ENCODE data around the gene DMBX1. TPM values are rescaled to one million over a fixed set of nuclear protein-coding genes. Genes with fewer than 3 reads are reported as not detected.

Gene DMBX1
- polyA plus RNA-seq, 1 of the 3 experiments (the other 2 are of a cell fraction): not detected

DNA sequence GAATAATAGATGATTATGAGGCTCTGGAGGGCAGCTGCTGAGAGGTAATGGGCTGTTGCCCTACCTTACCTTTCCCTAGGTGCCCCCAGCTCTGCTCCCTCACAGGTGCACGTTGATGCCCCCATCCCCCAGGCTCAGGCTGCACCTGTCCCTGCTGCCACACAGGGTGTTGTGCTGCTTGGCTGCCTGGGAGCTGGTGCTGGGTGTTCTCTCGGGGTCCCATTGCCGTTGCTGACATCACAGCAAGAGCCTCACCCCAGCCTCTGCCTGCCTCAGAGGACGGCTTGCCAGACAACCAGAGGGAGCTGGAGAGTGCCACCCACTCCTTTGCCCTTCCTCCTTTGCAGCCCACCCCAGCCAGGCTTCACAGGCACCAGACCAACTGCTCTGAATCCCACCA is 31.4 kb upstream of the DMBX1 start:
- Histone ChIP-seq H3K4me3 (ENCODE audit: low read depth in 2 of 2, low read length in 1 of 2) (no peak overlapping the region), H3K9me3 (no peaks in the 10 kb centered on the region), H3K4me1 (ENCODE audit: control insufficient read depth in 1 of 2, insufficient read depth in 2 of 2, low read depth in 1 of 2, low read length in 1 of 2) (peaks cover 0 to 8% of the 10 kb centered on the region in 2 experiments; a peak in 1 of 4 replicates), H3K9me2 (no peaks in the 10 kb centered on the region), H3K79me2 (ENCODE audit: insufficient read depth) (no peaks in the 10 kb centered on the region), H4K20me1 (ENCODE audit: insufficient read depth) (no peaks in the 10 kb centered on the region), H2AFZ (ENCODE audit: low read depth) (no peak overlapping the region), H3K27me3 (ENCODE audit: insufficient read depth) (no peaks in the 10 kb centered on the region), H3K4me2 (no peak overlapping the region), H3K9ac (no peak overlapping the region), H3K36me3 (replicated peaks in 1 of 2; ENCODE audit: control insufficient read depth in 1 of 2, insufficient read depth in 2 of 2, low read length in 1 of 2) (no peaks in the 10 kb centered on the region), H3K27ac (ENCODE audit: low read depth in 2 of 2, low read length in 1 of 2) (no peak overlapping the region), H3F3A (replicated peaks; ENCODE audit: insufficient read depth) (no peaks in the 10 kb centered on the region)
- TF ChIP-seq RCOR1 (IDR thresholded peaks at IDR 0.05; ENCODE audit: low read length): no peak
- TF ChIP-seq GABPA (IDR thresholded peaks at IDR 0.05; ENCODE audit: low read depth): no peak
- no peak for TF ChIP-seq GATA2 (CRISPR knock-in tag; IDR thresholded peaks at IDR 0.05)
- TF ChIP-seq FOXM1 (IDR thresholded peaks at IDR 0.05; ENCODE audit: low read depth): no peak
- TF ChIP-seq MEF2A (IDR thresholded peaks at IDR 0.05; ENCODE audit: borderline replicate concordance, low read depth): no peak
- no peak for TF ChIP-seq YY1 (IDR thresholded peaks at IDR 0.05; ENCODE audit: low read depth)
- TF ChIP-seq CHD2 (IDR thresholded peaks at IDR 0.05; ENCODE audit: low read length, partially characterized antibody): no peak
- POLR2A ChIA-PET: no interaction called here
- CTCF ChIA-PET: interaction anchor here (1.2 to 10.6 kb wide), 8 partner anchors 9 to 90 kb away, joined by 3 to 99 read pairs (median 8); a partner anchor contains a TSS
- WGBS (ENCODE audit: low lambda C conversion rate): 34% methylated on average over 3 of the region's 4 CpGs
- DNase-seq: no peak

DNA sequence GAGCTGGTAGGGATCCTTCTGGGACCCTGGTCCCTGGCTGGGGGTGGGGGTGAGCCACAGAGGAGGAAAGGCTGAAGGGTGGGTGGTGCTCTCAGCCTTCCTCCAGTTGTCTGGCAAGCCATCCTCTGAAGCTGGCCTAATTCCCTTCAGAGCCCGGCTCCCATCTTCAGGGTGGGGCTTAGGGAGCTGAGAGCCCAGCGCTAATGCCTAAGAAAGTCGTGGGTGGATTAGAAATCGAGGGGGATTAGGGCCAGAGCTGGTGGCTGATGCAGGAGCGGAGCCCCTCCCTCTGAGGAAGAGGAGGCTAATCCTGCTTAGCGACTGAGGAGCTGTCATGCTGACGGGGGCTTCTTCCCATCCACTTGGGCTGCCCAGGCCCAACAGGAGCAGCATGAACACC is 30.8 kb upstream of the DMBX1 start:
- POLR2A ChIA-PET: no interaction called here
- no peak for TF ChIP-seq TAF1 (IDR thresholded peaks at IDR 0.05; ENCODE audit: borderline replicate concordance, low read depth, low read length)
- no peak for TF ChIP-seq GATA2 (CRISPR knock-in tag; IDR thresholded peaks at IDR 0.05)
- TF ChIP-seq, protein P1, sequence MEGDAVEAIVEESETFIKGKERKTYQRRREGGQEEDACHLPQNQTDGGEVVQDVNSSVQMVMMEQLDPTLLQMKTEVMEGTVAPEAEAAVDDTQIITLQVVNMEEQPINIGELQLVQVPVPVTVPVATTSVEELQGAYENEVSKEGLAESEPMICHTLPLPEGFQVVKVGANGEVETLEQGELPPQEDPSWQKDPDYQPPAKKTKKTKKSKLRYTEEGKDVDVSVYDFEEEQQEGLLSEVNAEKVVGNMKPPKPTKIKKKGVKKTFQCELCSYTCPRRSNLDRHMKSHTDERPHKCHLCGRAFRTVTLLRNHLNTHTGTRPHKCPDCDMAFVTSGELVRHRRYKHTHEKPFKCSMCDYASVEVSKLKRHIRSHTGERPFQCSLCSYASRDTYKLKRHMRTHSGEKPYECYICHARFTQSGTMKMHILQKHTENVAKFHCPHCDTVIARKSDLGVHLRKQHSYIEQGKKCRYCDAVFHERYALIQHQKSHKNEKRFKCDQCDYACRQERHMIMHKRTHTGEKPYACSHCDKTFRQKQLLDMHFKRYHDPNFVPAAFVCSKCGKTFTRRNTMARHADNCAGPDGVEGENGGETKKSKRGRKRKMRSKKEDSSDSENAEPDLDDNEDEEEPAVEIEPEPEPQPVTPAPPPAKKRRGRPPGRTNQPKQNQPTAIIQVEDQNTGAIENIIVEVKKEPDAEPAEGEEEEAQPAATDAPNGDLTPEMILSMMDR (IDR thresholded peaks at IDR 0.05): no peak
- TF ChIP-seq FOXJ3 (CRISPR knock-in tag; IDR thresholded peaks at IDR 0.05): no peak
- TF ChIP-seq EZH2phosphoT487 (IDR thresholded peaks at IDR 0.05; ENCODE audit: borderline replicate concordance, low read depth): no peak
- TF ChIP-seq, protein P2, sequence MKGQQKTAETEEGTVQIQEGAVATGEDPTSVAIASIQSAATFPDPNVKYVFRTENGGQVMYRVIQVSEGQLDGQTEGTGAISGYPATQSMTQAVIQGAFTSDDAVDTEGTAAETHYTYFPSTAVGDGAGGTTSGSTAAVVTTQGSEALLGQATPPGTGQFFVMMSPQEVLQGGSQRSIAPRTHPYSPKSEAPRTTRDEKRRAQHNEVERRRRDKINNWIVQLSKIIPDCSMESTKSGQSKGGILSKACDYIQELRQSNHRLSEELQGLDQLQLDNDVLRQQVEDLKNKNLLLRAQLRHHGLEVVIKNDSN (IDR thresholded peaks at IDR 0.05; ENCODE audit: borderline replicate concordance, low read depth): no peak
- no peak for TF ChIP-seq RCOR1 (IDR thresholded peaks at IDR 0.05; ENCODE audit: low read length)
- no peak for TF ChIP-seq MEF2A (IDR thresholded peaks at IDR 0.05; ENCODE audit: borderline replicate concordance, low read depth)
- TF ChIP-seq ELF1 (IDR thresholded peaks at IDR 0.05): no peak
- TF ChIP-seq CHD2 (IDR thresholded peaks at IDR 0.05; ENCODE audit: low read length, partially characterized antibody): no peak
- TF ChIP-seq SMC3 (IDR thresholded peaks at IDR 0.05; ENCODE audit: low read depth, low read length): no peak
- no peak for TF ChIP-seq POLR2AphosphoS5 (IDR thresholded peaks at IDR 0.05; ENCODE audit: low read depth, low read length)
- TF ChIP-seq TEAD4 (IDR thresholded peaks at IDR 0.05; ENCODE audit: borderline replicate concordance, insufficient read depth): no peak
- H3K27me3 ChIP-seq (ENCODE audit: insufficient read depth): no peaks in the 10 kb centered on the region

More for the DNA sequence above, 30.8 kb upstream of the DMBX1 start:
- H3K4me3 ChIP-seq (ENCODE audit: low read depth in 2 of 2, low read length in 1 of 2): no peak overlapping the region
- no peaks in the 10 kb centered on the region for H4K20me1 ChIP-seq (ENCODE audit: insufficient read depth)
- DNase-seq: no peak
- no peak overlapping the region for H2AFZ ChIP-seq (ENCODE audit: low read depth)
- no peak overlapping the region for H3K4me2 ChIP-seq
- no peaks in the 10 kb centered on the region for H3K36me3 ChIP-seq (replicated peaks in 1 of 2; ENCODE audit: control insufficient read depth in 1 of 2, insufficient read depth in 2 of 2, low read length in 1 of 2)
- H3K9me3 ChIP-seq: no peaks in the 10 kb centered on the region
- 45% methylated on average over 4 of the region's 7 CpGs for WGBS (ENCODE audit: low lambda C conversion rate)
- peaks cover 0 to 8% of the 10 kb centered on the region in 2 experiments; a peak in 1 of 4 replicates for H3K4me1 ChIP-seq (ENCODE audit: control insufficient read depth in 1 of 2, insufficient read depth in 2 of 2, low read depth in 1 of 2, low read length in 1 of 2)
- H3K27ac ChIP-seq (ENCODE audit: low read depth in 2 of 2, low read length in 1 of 2): no peak overlapping the region
- no peak overlapping the region for H3K9ac ChIP-seq
- H3K9me2 ChIP-seq: no peaks in the 10 kb centered on the region
- H3K79me2 ChIP-seq (ENCODE audit: insufficient read depth): no peaks in the 10 kb centered on the region
- CTCF ChIA-PET: interaction anchor here (1.2 to 10.6 kb wide), 8 partner anchors 9 to 89 kb away, joined by 3 to 99 read pairs (median 8); a partner anchor contains a TSS
- H3F3A ChIP-seq (replicated peaks; ENCODE audit: insufficient read depth): no peaks in the 10 kb centered on the region
